H9 (cell line): Measurements from ENCODE around the gene TSPEAR. TPM values are rescaled to one million over a fixed set of nuclear protein-coding genes. Genes with fewer than 3 reads are reported as not detected.

Experiments used
- DNase-seq: peaks from one replicate; pipeline ENCODE4 v3.0.0-alpha.2; 2017
- H2AFZ ChIP-seq: one replicate; pipeline ENCODE4 v1.6.1; 2013; ENCODE audit warnings: mild to moderate bottlenecking, low read length, control low read depth, moderate library complexity
- H2AK5ac ChIP-seq: 2 replicates; pipeline ENCODE4 v1.6.1; 2013; ENCODE audit warnings: low read length, control low read depth, mixed read lengths; ENCODE audit not compliant: insufficient read length
- H2BK120ac ChIP-seq: one replicate; pipeline ENCODE4 v1.6.1; 2013; ENCODE audit warnings: low read depth, mild to moderate bottlenecking, low read length, control low read depth, inconsistent platforms; ENCODE audit not compliant: poor library complexity, severe bottlenecking
- H2BK12ac ChIP-seq: 2 replicates; pipeline ENCODE4 v1.6.1; 2013; ENCODE audit warnings: low read length, control low read depth, mixed read lengths, low read depth; ENCODE audit not compliant: insufficient read length
- H2BK15ac ChIP-seq: 2 replicates; pipeline ENCODE4 v1.6.1; 2013; ENCODE audit warnings: low read depth, low read length, control low read depth
- H2BK20ac ChIP-seq: one replicate; pipeline ENCODE4 v1.6.1; 2013; ENCODE audit warnings: low read depth, mild to moderate bottlenecking, low read length, control low read depth, inconsistent platforms; ENCODE audit not compliant: poor library complexity, severe bottlenecking
- H2BK5ac ChIP-seq: 2 replicates; pipeline ENCODE4 v1.6.1; 2013; ENCODE audit warnings: low read length, control low read depth, mixed read lengths; ENCODE audit not compliant: insufficient read length
- H3K14ac ChIP-seq: 2 replicates; pipeline ENCODE4 v1.6.1; 2013; ENCODE audit warnings: low read length, control low read depth; ENCODE audit not compliant: insufficient read depth
- H3K18ac ChIP-seq: 2 replicates; pipeline ENCODE4 v1.6.1; 2013; ENCODE audit warnings: low read depth, mild to moderate bottlenecking, mixed read lengths, low read length, control low read depth; ENCODE audit not compliant: insufficient read length
- H3K23ac ChIP-seq: 2 replicates; pipeline ENCODE4 v1.6.1; 2013; ENCODE audit warnings: low read length, control low read depth, mixed read lengths, low read depth; ENCODE audit not compliant: insufficient read length
- H3K23me2 ChIP-seq: 2 replicates; pipeline ENCODE4 v1.6.1; 2013; ENCODE audit warnings: low read depth, mild to moderate bottlenecking, mixed read lengths, low read length, control low read depth; ENCODE audit not compliant: insufficient read length, poor library complexity, severe bottlenecking
- H3K27ac ChIP-seq: 2 replicates; pipeline ENCODE4 v1.5.1; 2013; ENCODE audit warnings: low read length, control low read depth, mixed read lengths, low read depth; ENCODE audit not compliant: insufficient read length
- H3K27me3 ChIP-seq: 2 replicates; pipeline ENCODE4 v1.6.1; 2013; ENCODE audit warnings: low read length, control low read depth, inconsistent platforms; ENCODE audit not compliant: insufficient read depth
- H3K4ac ChIP-seq: 2 replicates; pipeline ENCODE4 v1.6.1; 2013; ENCODE audit warnings: low read depth, mild to moderate bottlenecking, control low read depth, inconsistent platforms, low read length, moderate library complexity
- H3K4me1 ChIP-seq: 2 replicates; pipeline ENCODE4 v1.6.1; 2013; ENCODE audit warnings: low read length, control low read depth, inconsistent platforms; ENCODE audit not compliant: insufficient read depth
- H3K4me2 ChIP-seq: 2 replicates; pipeline ENCODE4 v1.6.1; 2013; ENCODE audit warnings: low read length, control low read depth, mixed read lengths; ENCODE audit not compliant: insufficient read length, insufficient read depth
- H3K56ac ChIP-seq: 2 replicates; pipeline ENCODE4 v1.6.1; 2013; ENCODE audit warnings: low read depth, mild to moderate bottlenecking, mixed read lengths, low read length, control low read depth; ENCODE audit not compliant: insufficient read length
- H3K79me1 ChIP-seq: 2 replicates; pipeline ENCODE4 v1.6.1; 2013; ENCODE audit warnings: low read depth, mild to moderate bottlenecking, moderate library complexity, low read length, control low read depth, inconsistent platforms; ENCODE audit not compliant: insufficient read depth, poor library complexity, severe bottlenecking
- H3K79me2 ChIP-seq: 2 replicates; pipeline ENCODE4 v1.6.1; 2013; ENCODE audit warnings: low read length, control low read depth, inconsistent platforms; ENCODE audit not compliant: insufficient read depth
- H3K9ac ChIP-seq: 2 replicates; pipeline ENCODE4 v1.6.1; 2013; ENCODE audit warnings: low read length, control low read depth, mixed read lengths; ENCODE audit not compliant: insufficient read length; ENCODE audit errors: extremely low read depth
- H3K9me3 ChIP-seq: one replicate; pipeline ENCODE4 v1.6.1; 2013; ENCODE audit warnings: low read depth, low read length, inconsistent platforms; ENCODE audit not compliant: control insufficient read depth
- H3T11ph ChIP-seq: one replicate; pipeline ENCODE4 v1.6.1; 2013; ENCODE audit warnings: mild to moderate bottlenecking, low read length, control low read depth, inconsistent platforms
- H4K20me1 ChIP-seq: one replicate; pipeline ENCODE4 v1.6.1; 2013; ENCODE audit not compliant: control insufficient read depth, insufficient read length, insufficient read depth
- H4K5ac ChIP-seq: 2 replicates; pipeline ENCODE4 v1.6.1; 2013; ENCODE audit warnings: low read depth, mild to moderate bottlenecking, mixed read lengths, low read length, control low read depth; ENCODE audit not compliant: insufficient read length
- H4K8ac ChIP-seq: replicated peaks from 2 replicates; pipeline ENCODE4 v1.6.1; 2013; ENCODE audit warnings: low read length, control low read depth, mixed read lengths, low read depth; ENCODE audit not compliant: insufficient read length
- H4K91ac ChIP-seq: 2 replicates; pipeline ENCODE4 v1.6.1; 2013; ENCODE audit warnings: low read depth, mild to moderate bottlenecking, moderate library complexity, mixed read lengths, low read length, control low read depth; ENCODE audit not compliant: insufficient read length
- H3K27ac Mint-ChIP-seq, 3 experiments: 2 replicates in 2 of 3; 3 replicates in 1 of 3; pipeline ENCODE4 v1.8.0; 2020 to 2021; ENCODE audit warnings: mixed read lengths in 3 of 3, mild to moderate bottlenecking in 1 of 3, moderate library complexity in 1 of 3
- H3K27me3 Mint-ChIP-seq: 2 replicates; pipeline ENCODE4 v1.8.0; 2021; ENCODE audit warnings: low read depth, mild to moderate bottlenecking, moderate library complexity, mixed read lengths
- H3K36me3 Mint-ChIP-seq, 3 experiments: 2 replicates in 2 of 3; 3 replicates in 1 of 3; pipeline ENCODE4 v1.8.0; 2020 to 2021; ENCODE audit warnings: low read depth in 3 of 3, mixed read lengths in 3 of 3; ENCODE audit not compliant: insufficient read depth in 1 of 3
- H3K4me1 Mint-ChIP-seq, 2 experiments: 2 replicates each; pipeline ENCODE4 v1.8.0; 2020; ENCODE audit warnings: mixed read lengths in 2 of 2
- H3K4me3 Mint-ChIP-seq, 2 experiments: 2 replicates in 1 of 2; 3 replicates in 1 of 2; pipeline ENCODE4 v1.8.0; 2020 to 2021; ENCODE audit warnings: mild to moderate bottlenecking in 2 of 2, mixed read lengths in 2 of 2, moderate library complexity in 1 of 2
- H3K9me3 Mint-ChIP-seq, 2 experiments: 2 replicates in 1 of 2; 3 replicates in 1 of 2; pipeline ENCODE4 v1.8.0; 2020; ENCODE audit warnings: mild to moderate bottlenecking in 2 of 2, mixed read lengths in 2 of 2, moderate library complexity in 1 of 2
- WGBS: extraction: QIAGEN DNeasy Blood & Tissue Kit; methylation state at CpG from one replicate; pipeline ENCODE4 v1.1.7; 2013; ENCODE audit warnings: missing lambda C conversion rate, low lambda C conversion rate, mixed read lengths; ENCODE audit not compliant: insufficient read length; ENCODE audit errors: extremely low coverage; 5-methylcytosine and 5-hydroxymethylcytosine counted together
- total RNA-seq: library from RNA; stranded (reverse); gene quantifications from 2 replicates; pipeline ENCODE4 v1.2.1, GENCODE V29; 2021
- TF ChIP-seq, protein P1 (sequence below): fragments of 200-600 bp; sonication (generic); conservative IDR thresholded peaks from 3 replicates; pipeline ENCODE4 v1.8.0; 2021; ENCODE audit warnings: antibody characterized with exemption, mild to moderate bottlenecking

Gene TSPEAR
- total RNA-seq, 1 experiment from 2014 or later, result 1.3 TPM

DNA sequence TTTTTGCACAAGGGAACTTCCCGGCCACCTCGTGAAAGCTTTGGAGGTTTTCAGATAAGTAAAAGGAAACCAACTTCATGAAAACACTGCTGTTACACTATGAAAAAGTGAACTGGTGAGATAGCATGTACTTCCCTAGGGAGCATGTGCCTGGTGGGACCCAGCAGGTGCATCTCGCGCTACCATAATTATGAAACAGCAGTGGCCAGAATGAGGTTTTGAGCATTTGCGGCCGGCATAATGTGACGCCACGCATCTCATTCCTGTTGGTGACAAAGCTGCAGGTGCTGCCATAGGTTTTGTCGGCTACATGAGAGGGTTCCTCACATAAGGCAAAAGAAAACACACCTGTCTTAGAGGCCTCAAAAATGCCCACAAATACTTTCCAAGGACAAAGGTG, 154.5 kb downstream of the TSPEAR start:
- H3K4me1 Mint-ChIP-seq, result peaks cover 24 to 26% of the 10 kb centered on the region in 2 experiments
- no peaks in the 10 kb centered on the region for H3K36me3 Mint-ChIP-seq
- peaks cover 10% of the 10 kb centered on the region for H3K27me3 Mint-ChIP-seq
- no peak overlapping the region for H3K4me3 Mint-ChIP-seq
- Histone ChIP-seq H2BK15ac (no peak overlapping the region), H3K9ac (no peak overlapping the region), H2AFZ (no peak overlapping the region), H3K79me2 (no peaks in the 10 kb centered on the region), H3K14ac (no peak overlapping the region), H3K23ac (no peak overlapping the region), H3K27ac (no peak overlapping the region), H2BK12ac (no peak overlapping the region), H3K79me1 (no peaks in the 10 kb centered on the region), H4K20me1 (no peaks in the 10 kb centered on the region), H3K18ac (no peak overlapping the region), H2BK20ac (no peak overlapping the region), H3K4me1 (no peaks in the 10 kb centered on the region; the same call in 1 of the 2 replicates), H4K5ac (no peak overlapping the region), H3K23me2 (no peaks in the 10 kb centered on the region), H3T11ph (no peak overlapping the region), H3K56ac (no peak overlapping the region), H2AK5ac (no peak overlapping the region), H2BK5ac (no peak overlapping the region), H4K8ac (no peak overlapping the region), H3K9me3 (no peaks in the 10 kb centered on the region), H3K4ac (no peak overlapping the region), H4K91ac (no peak overlapping the region), H2BK120ac (no peak overlapping the region), H3K27me3 (no peaks in the 10 kb centered on the region), H3K4me2 (no peak overlapping the region)
- no CpG with 5 or more reads among the region's 9 CpGs for WGBS
- TF ChIP-seq, protein P1, sequence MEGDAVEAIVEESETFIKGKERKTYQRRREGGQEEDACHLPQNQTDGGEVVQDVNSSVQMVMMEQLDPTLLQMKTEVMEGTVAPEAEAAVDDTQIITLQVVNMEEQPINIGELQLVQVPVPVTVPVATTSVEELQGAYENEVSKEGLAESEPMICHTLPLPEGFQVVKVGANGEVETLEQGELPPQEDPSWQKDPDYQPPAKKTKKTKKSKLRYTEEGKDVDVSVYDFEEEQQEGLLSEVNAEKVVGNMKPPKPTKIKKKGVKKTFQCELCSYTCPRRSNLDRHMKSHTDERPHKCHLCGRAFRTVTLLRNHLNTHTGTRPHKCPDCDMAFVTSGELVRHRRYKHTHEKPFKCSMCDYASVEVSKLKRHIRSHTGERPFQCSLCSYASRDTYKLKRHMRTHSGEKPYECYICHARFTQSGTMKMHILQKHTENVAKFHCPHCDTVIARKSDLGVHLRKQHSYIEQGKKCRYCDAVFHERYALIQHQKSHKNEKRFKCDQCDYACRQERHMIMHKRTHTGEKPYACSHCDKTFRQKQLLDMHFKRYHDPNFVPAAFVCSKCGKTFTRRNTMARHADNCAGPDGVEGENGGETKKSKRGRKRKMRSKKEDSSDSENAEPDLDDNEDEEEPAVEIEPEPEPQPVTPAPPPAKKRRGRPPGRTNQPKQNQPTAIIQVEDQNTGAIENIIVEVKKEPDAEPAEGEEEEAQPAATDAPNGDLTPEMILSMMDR, result no peak
- no peaks in the 10 kb centered on the region; a peak in 1 of 5 replicates for H3K9me3 Mint-ChIP-seq
- no peak overlapping the region for H3K27ac Mint-ChIP-seq
- no peak for DNase-seq
